HepG2 (cell line): Measurements from ENCODE around the gene CYSTM1. TPM values are rescaled to one million over a fixed set of nuclear protein-coding genes. Genes with fewer than 3 reads are reported as not detected.

Source experiments
- ATAC-seq: fragments of 200-7000 bp; cut with Tn5 transposase; 3 replicates; pipeline ENCODE4 v1.9.1; 2020; ENCODE audit warnings: mild to moderate bottlenecking, moderate library complexity
- BruUV-seq: library from RNA; stranded (reverse); fragments of 400-500 nt; replicated peaks from 2 replicates; lab custom pipeline; 2021; lab: Mats Ljungman, UMichigan
- CTCF ChIA-PET: fragments of 300-600 bp; formaldehyde crosslinking; extraction: SDS; loops from one replicate; lab custom pipeline; 2021; ENCODE audit warnings: low total read pairs, inconsistent platforms, low intra/inter-chr PET ratio; lab: Yijun Ruan, JAX
- POLR2A ChIA-PET: fragments of 350-600 bp; sonication (Branson Sonifier 250); formaldehyde crosslinking; loops from one replicate; lab custom pipeline; 2020; ENCODE audit warnings: antibody characterized with exemption, inconsistent platforms; lab: Yijun Ruan, JAX
- DNase-seq: peaks from one replicate; pipeline ENCODE4 v3.0.0-alpha.2; 2015; ENCODE audit warnings: low spot score
- FAIRE-seq: peaks from 3 replicates; lab custom pipeline; 2011; peaks lifted over from hg19 to GRCh38; lab: Jason Lieb, UNC
- H2AFZ ChIP-seq: one replicate; pipeline ENCODE4 v1.6.1; 2011; ENCODE audit warnings: low read length, inconsistent platforms
- H3K27ac ChIP-seq: fragments of 300-600 bp; 3 replicates; pipeline ENCODE4 v1.8.0; 2011; ENCODE audit warnings: mixed run types, mild to moderate bottlenecking, mixed read lengths, low read length, inconsistent platforms; ENCODE audit not compliant: insufficient read depth; ENCODE audit errors: extremely low read length
- H3K27me3 ChIP-seq, 2 experiments: fragments of 200-600 bp in 1 of 2; 2 replicates in 1 of 2; 3 replicates in 1 of 2; pipeline versions ENCODE4 v1.6.0 to v1.8.0; 2011; ENCODE audit warnings: low read length in 2 of 2, mild to moderate bottlenecking in 2 of 2, moderate library complexity in 2 of 2, inconsistent platforms in 1 of 2; ENCODE audit not compliant: insufficient read depth in 2 of 2, control insufficient read depth in 1 of 2
- H3K36me3 ChIP-seq, 2 experiments: fragments of 200-600 bp in 1 of 2; replicated peaks in 1 of 2; 2 replicates in 1 of 2; 3 replicates in 1 of 2; pipeline versions ENCODE4 v1.5.1 to v1.8.0; 2011; ENCODE audit warnings: low read length in 2 of 2, inconsistent platforms in 1 of 2; ENCODE audit not compliant: insufficient read depth in 2 of 2, control insufficient read depth in 1 of 2
- H3K4me1 ChIP-seq: 2 replicates; pipeline ENCODE4 v1.5.1; 2012; ENCODE audit warnings: low read length, inconsistent platforms; ENCODE audit not compliant: insufficient read depth
- H3K4me2 ChIP-seq: 2 replicates; pipeline ENCODE4 v1.6.0; 2011; ENCODE audit warnings: low read depth, low read length, inconsistent platforms
- H3K4me3 ChIP-seq, 3 experiments: fragments of 200-600 bp in 1 of 3; sonication (generic), shearing (Covaris generic) in 1 of 3; replicated peaks in 1 of 3; 2 replicates each; pipeline ENCODE4 v1.5.1; 2011 to 2016; ENCODE audit warnings: low read length in 3 of 3, inconsistent platforms in 2 of 3, low read depth in 2 of 3, mild to moderate bottlenecking in 2 of 3, control low read depth in 1 of 3, mixed read lengths in 1 of 3; ENCODE audit not compliant: insufficient read depth in 1 of 3
- H3K79me2 ChIP-seq: one replicate; pipeline ENCODE4 v1.6.1; 2011; ENCODE audit warnings: low read length, inconsistent platforms; ENCODE audit not compliant: insufficient read depth
- H3K9ac ChIP-seq: 2 replicates; pipeline ENCODE4 v1.6.0; 2011; ENCODE audit warnings: mild to moderate bottlenecking, low read depth, low read length, inconsistent platforms; ENCODE audit not compliant: insufficient read depth
- H3K9me3 ChIP-seq: 2 replicates; pipeline ENCODE4 v1.5.1; 2012; ENCODE audit warnings: mild to moderate bottlenecking, low read length
- H4K20me1 ChIP-seq: 2 replicates; pipeline ENCODE4 v1.6.0; 2011; ENCODE audit warnings: inconsistent platforms, mild to moderate bottlenecking, low read length, moderate library complexity; ENCODE audit not compliant: insufficient read depth
- KAT2B ChIP-seq: fragments of 150-350 bp; IDR thresholded peaks from 2 replicates; pipeline ENCODE4 v1.6.1; 2014; ENCODE audit warnings: low read depth, low read length, borderline replicate concordance
- MED8 ChIP-seq: sonication (generic); formaldehyde crosslinking; IDR thresholded peaks from 2 replicates; pipeline ENCODE4 v1.8.1; 2023; ENCODE audit warnings: mild to moderate bottlenecking, missing genetic modification reagents; ENCODE audit not compliant: insufficient replicate concordance
- MLLT10 ChIP-seq: sonication (generic); formaldehyde crosslinking; IDR thresholded peaks from 2 replicates; pipeline ENCODE4 v1.4.0; 2020; ENCODE audit warnings: missing genetic modification reagents
- ONECUT2 ChIP-seq: sonication (generic); formaldehyde crosslinking; IDR thresholded peaks from 2 replicates; pipeline ENCODE4 v1.4.0; 2020; ENCODE audit warnings: missing genetic modification reagents
- SALL1 ChIP-seq: sonication (generic); formaldehyde crosslinking; IDR thresholded peaks from 2 replicates; pipeline ENCODE4 v1.8.0; 2022; ENCODE audit warnings: mild to moderate bottlenecking, missing genetic modification reagents
- TEAD3 ChIP-seq: optimal IDR thresholded peaks from 2 replicates; pipeline ENCODE3; 2016; ENCODE audit warnings: borderline replicate concordance
- ZNF10 ChIP-seq: sonication (generic); formaldehyde crosslinking; IDR thresholded peaks from 2 replicates; pipeline ENCODE4 v1.4.0; 2020; ENCODE audit warnings: mild to moderate bottlenecking, low read depth, missing genetic modification reagents, borderline replicate concordance
- ZNF746 ChIP-seq: sonication (generic); formaldehyde crosslinking; IDR thresholded peaks from 2 replicates; pipeline ENCODE4 v1.8.0; 2022; ENCODE audit warnings: mild to moderate bottlenecking, missing genetic modification reagents
- WGBS: methylation state at CpG from one replicate; pipeline ENCODE4 v1.1.6; 2017; ENCODE audit warnings: low lambda C conversion rate; 5-methylcytosine and 5-hydroxymethylcytosine counted together
- in situ Hi-C: cut with HindIII; loops from 2 replicates; pipeline ENCODE4 v1.10.0; 2017; ENCODE audit warnings: low pct_unique_long_range_greater_than_20kb; ENCODE audit not compliant: extremely low pct_ligation_motif_present
- intact Hi-C: fragments of 100-400 bp; cut with micrococcal nuclease; formaldehyde crosslinking; loops from one replicate; pipeline ENCODE4 v1.10.0; 2022; ENCODE audit not compliant: unreplicated experiment
- polyA plus RNA-seq, 8 experiments: library from polyadenylated mRNA; depleted of rRNA in 3 of 8; stranded (reverse) in 7 of 8; unstranded in 1 of 8; fragments of >200 nt; fragmentation: Illumina TruSeq in 4 of 8; extraction: Trizol in 4 of 8; gene quantifications; 2 replicates each; pipeline versions ENCODE4 v1.2.1 to v1.2.3, GENCODE V29; 2011 to 2016; ENCODE audit warnings: low read depth in 4 of 8, missing spikeins in 1 of 8, mixed read lengths in 1 of 8; ENCODE audit not compliant: insufficient read depth in 1 of 8
- total RNA-seq, 5 experiments: library from RNA; depleted of rRNA; stranded (reverse); fragments of >200 nt; fragmentation: Illumina TruSeq; extraction: Trizol; gene quantifications; 2 replicates each; pipeline ENCODE4 v1.2.3, GENCODE V29; 2016; ENCODE audit warnings: low read depth in 1 of 5
- TF ChIP-seq, protein P1 (sequence below): sonication (generic); formaldehyde crosslinking; IDR thresholded peaks from 2 replicates; pipeline ENCODE4 v1.4.0; 2020; ENCODE audit warnings: mild to moderate bottlenecking, missing genetic modification reagents

Gene CYSTM1
- total and polyA plus RNA-seq, 2 of the 13 experiments (the other 11 are each of a cell fraction or from before 2014, with no cell fraction given): 40.0 to 73.4 TPM

DNA sequence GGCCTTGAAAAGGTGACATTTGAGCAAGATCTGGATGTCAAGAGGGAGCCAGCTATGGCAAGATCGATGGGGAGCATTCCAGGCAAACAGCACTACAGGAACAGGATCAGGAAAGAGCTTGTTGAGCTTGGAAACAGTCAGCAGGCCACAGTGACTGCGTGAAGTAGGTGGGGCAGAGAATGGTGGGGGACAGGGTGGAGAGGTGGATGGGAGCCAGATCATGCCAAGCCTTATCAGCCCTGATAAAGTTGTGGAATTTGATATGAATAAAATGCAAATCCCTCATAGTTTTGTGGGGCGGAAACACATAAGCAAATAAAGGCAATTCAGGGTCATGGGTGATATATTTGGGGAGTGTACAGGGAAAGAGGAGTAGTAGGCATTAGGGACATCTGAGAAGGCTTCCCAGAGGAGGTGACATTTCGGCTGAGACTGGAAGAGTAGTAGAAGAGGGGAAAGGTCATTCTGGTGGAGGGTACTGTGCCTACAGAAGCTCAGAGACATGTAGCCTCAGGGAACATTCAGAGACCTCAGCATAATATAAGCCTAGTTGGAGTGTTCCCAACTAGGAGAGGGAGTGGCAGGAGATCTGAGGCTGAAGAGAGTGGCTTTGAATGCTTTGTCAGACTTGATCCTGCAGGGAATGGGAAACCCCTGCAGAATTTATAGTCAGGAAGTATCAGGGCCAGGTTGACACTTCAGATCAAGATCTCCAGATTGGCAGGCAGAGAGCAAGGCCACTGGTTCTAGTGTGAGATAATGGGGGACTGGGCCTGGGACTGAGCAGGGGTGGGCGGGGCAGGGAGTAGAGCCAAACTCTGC lies 9.7 kb upstream of the CYSTM1 start:
- BruUV-seq: no TSS peak
- WGBS: 81% methylated on average over 5 of the region's 5 CpGs
- POLR2A ChIA-PET: interaction anchor here (0.7 to 2.1 kb wide), 2 partner anchors 9 to 58 kb away, joined by 3 to 6 read pairs; partner anchors contain the start of gene CYSTM1
- CTCF ChIA-PET: no interaction called here
- intact Hi-C loops (no loop called here), in situ Hi-C loops (no loop called here)
- H3K27ac ChIP-seq: no peak overlapping the region
- TF ChIP-seq MLLT10 (CRISPR knock-in tag) (no peak), TEAD3 (CRISPR knock-in tag) (peak; percentile 77), SALL1 (peak; percentile 45; the same call in 1 of the 2 replicates), ONECUT2 (CRISPR knock-in tag) (peak; percentile 67), ZNF746 (CRISPR knock-in tag) (no peak), KAT2B (no peak), ZNF10 (CRISPR knock-in tag) (no peak), MED8 (CRISPR knock-in tag) (no peak)
- TF ChIP-seq, protein P1, sequence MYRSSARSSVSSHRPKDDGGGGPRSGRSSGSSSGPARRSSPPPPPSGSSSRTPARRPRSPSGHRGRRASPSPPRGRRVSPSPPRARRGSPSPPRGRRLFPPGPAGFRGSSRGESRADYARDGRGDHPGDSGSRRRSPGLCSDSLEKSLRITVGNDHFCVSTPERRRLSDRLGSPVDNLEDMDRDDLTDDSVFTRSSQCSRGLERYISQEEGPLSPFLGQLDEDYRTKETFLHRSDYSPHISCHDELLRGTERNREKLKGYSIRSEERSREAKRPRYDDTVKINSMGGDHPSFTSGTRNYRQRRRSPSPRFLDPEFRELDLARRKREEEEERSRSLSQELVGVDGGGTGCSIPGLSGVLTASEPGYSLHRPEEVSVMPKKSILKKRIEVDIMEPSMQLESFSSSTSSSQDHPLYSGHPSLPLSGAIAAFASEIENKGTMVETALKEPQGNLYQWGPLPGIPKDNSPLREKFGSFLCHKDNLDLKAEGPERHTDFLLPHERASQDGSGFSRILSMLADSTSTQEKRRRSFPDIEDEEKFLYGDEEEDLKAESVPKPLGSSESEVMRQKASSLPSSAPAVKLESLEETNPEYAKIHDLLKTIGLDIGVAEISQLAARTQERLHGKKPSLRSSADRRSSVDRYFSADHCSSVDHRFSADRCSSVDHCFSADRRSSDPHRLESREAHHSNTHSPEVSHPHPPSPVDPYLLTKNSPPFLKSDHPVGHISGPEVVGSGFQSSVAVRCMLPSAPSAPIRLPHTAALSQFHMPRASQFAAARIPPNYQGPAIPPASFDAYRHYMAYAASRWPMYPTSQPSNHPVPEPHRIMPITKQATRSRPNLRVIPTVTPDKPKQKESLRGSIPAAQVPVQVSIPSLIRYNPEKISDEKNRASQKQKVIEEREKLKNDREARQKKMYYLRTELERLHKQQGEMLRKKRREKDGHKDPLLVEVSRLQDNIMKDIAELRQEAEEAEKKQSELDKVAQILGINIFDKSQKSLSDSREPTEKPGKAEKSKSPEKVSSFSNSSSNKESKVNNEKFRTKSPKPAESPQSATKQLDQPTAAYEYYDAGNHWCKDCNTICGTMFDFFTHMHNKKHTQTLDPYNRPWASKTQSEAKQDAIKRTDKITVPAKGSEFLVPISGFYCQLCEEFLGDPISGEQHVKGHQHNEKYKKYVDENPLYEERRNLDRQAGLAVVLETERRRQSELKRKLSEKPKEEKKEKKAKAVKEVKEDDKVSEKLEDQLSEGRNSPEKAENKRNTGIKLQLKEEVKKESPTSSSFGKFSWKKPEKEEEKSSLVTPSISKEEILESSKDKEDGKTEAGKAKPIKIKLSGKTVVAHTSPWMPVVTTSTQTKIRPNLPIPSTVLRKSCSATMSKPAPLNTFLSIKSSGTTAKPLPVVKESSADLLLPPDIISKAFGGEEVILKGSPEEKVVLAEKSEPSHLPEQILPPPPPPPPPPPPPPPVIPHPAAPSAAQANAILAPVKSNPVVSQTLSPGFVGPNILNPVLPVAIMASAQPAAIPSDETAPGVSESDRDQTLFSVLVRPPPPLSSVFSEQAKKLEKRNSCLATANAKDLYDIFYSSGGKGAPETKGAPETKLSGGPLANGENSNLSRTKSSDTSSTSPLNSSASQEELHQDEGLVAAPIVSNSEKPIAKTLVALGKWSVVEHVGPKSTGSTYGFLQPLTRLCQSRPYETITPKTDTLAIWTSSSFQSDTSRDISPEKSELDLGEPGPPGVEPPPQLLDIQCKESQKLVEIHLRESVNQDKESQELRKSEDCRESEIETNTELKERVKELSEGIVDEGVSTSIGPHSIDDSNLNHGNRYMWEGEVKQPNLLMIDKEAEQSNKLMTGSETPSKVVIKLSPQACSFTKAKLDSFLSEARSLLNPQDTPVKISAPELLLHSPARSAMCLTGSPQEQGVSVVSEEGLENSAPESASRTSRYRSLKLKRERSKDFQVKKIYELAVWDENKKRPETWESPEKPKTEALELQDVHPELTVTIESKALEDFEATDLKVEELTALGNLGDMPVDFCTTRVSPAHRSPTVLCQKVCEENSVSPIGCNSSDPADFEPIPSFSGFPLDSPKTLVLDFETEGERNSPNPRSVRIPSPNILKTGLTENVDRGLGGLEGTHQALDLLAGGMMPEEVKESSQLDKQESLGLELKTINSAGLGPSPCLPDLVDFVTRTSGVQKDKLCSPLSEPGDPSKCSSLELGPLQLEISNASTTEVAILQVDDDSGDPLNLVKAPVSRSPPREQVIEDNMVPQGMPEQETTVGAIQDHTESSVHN (CRISPR knock-in tag): no peak
- H4K20me1 ChIP-seq: no peaks in the 10 kb centered on the region
- H3K27me3 ChIP-seq: no peaks in the 10 kb centered on the region
- DNase-seq (no peak), FAIRE-seq (no peak), ATAC-seq (peak; percentile 71)
- H3K4me3 ChIP-seq: no peak overlapping the region
- no peak overlapping the region for H3K4me2 ChIP-seq
- H3K9me3 ChIP-seq: no peaks in the 10 kb centered on the region
- H2AFZ ChIP-seq: no peak overlapping the region
- H3K9ac ChIP-seq: no peak overlapping the region
- H3K79me2 ChIP-seq: no peaks in the 10 kb centered on the region
- H3K36me3 ChIP-seq: no peaks in the 10 kb centered on the region
- H3K4me1 ChIP-seq: peaks cover 17% of the 10 kb centered on the region
